C4-2B (cell line): ENCODE data around the gene MS4A4E.

Experiments used
- ZFX ChIP-seq: fragments of 450-650 bp; IDR thresholded peaks from 2 replicates; pipeline ENCODE4 v1.6.1; 2017
- TF ChIP-seq, protein P1 (sequence below): fragments of 450-650 bp; conservative IDR thresholded peaks from 2 replicates; pipeline ENCODE4 v1.5.1; 2017; ENCODE audit warnings: mild to moderate bottlenecking

GRCh38 chr11:60165538-60165937 lies 77.4 kb downstream of the MS4A4E start:
- TF ChIP-seq, protein P1, sequence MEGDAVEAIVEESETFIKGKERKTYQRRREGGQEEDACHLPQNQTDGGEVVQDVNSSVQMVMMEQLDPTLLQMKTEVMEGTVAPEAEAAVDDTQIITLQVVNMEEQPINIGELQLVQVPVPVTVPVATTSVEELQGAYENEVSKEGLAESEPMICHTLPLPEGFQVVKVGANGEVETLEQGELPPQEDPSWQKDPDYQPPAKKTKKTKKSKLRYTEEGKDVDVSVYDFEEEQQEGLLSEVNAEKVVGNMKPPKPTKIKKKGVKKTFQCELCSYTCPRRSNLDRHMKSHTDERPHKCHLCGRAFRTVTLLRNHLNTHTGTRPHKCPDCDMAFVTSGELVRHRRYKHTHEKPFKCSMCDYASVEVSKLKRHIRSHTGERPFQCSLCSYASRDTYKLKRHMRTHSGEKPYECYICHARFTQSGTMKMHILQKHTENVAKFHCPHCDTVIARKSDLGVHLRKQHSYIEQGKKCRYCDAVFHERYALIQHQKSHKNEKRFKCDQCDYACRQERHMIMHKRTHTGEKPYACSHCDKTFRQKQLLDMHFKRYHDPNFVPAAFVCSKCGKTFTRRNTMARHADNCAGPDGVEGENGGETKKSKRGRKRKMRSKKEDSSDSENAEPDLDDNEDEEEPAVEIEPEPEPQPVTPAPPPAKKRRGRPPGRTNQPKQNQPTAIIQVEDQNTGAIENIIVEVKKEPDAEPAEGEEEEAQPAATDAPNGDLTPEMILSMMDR, result no peak
- TF ChIP-seq ZFX, result no peak
